GM23248 (cell line): Measurements from ENCODE around the gene SYNDIG1L.

ENCODE experiments used
- EZH2 ChIP-seq: fragments of 200-600 bp; sonication (generic); IDR thresholded peaks from 2 replicates; pipeline ENCODE4 v1.6.1; 2018; ENCODE audit warnings: antibody characterized with exemption, mild to moderate bottlenecking; ENCODE audit not compliant: insufficient read depth, poor library complexity, severe bottlenecking
- EZH2phosphoT487 ChIP-seq: fragments of 200-600 bp; sonication (generic); IDR thresholded peaks from 2 replicates; pipeline ENCODE4 v1.6.1; 2018; ENCODE audit warnings: antibody characterized with exemption, moderate library complexity, mild to moderate bottlenecking, low read depth; ENCODE audit not compliant: insufficient read depth

DNA sequence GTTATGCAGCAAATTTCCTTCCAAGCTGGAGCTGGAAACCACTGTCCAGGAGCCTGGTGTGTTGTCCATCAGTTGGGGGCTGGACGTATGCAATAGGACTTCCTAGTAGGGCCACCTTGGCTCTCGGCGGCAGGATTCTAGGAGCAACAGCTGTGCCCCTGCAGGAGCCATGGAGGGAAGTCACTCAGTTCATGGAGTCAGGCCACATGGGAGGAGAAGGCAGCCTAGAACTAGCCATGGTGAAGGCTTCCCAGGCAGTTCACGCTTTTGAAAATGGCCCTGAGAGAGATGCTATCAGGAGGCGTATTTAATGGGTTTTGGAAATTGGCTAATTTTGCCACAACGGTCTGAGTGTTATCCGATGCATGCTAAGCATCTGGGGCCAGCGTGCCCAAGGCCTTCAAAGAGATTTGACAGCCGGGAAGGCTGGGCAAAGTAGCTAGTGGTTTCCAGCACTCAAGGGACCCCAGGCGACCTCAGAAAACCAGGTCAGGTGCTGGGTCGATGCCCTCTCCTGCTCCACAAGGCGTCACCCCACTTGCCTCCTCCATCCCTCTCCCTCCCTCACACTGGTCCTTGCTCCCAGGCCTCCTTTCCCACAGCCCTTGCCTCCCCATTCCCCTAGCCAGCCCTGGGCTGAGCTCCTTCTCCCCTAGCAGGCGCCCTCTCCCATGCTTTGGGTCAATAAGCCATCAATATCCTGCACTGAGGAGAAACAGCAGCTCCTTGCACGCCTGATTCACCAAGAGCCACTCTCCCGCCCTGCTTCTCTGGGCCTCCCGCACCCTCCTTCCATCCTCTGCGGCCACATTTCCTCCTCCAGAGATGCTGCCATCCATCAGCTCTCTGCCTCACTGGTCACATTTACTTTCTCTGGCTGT lies 30.9 kb upstream of the SYNDIG1L start:
- TF ChIP-seq EZH2phosphoT487 = no peak
- no peak for TF ChIP-seq EZH2
